Stimulated activated CD4-positive, alpha-beta T cell treated with anti-CD3 and anti-CD28 coated beads, TNF-alpha, amount 100 ng/mL, for 24 hours (primary cell): Measurements from ENCODE around the gene MX2.

Experiments
- DNase-seq, 3 experiments: peaks; one replicate each; pipeline ENCODE4 v3.0.0-alpha.2; 2020; ENCODE audit warnings: low read depth in 3 of 3

Gene MX2

DNA sequence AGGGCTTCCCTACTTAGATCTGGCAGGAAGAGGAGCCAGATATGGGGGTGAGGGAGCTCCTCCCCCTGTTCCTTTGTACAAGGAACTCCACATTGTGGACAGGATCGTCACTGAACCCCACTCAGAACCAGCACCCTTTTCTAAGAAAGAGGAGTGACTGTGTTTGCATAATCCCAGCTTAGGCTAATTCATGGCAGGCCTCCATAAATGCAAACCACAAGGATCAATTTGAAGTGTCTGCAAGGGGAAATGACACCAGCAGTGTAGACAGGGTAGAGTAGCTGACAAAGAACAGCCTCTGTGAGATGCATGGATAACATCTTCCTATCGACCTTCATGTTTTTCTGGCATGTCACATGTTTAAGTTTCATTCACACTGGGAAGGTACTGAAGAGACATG, 75.9 kb downstream of the MX2 start:
- DNase-seq: no peak

DNA sequence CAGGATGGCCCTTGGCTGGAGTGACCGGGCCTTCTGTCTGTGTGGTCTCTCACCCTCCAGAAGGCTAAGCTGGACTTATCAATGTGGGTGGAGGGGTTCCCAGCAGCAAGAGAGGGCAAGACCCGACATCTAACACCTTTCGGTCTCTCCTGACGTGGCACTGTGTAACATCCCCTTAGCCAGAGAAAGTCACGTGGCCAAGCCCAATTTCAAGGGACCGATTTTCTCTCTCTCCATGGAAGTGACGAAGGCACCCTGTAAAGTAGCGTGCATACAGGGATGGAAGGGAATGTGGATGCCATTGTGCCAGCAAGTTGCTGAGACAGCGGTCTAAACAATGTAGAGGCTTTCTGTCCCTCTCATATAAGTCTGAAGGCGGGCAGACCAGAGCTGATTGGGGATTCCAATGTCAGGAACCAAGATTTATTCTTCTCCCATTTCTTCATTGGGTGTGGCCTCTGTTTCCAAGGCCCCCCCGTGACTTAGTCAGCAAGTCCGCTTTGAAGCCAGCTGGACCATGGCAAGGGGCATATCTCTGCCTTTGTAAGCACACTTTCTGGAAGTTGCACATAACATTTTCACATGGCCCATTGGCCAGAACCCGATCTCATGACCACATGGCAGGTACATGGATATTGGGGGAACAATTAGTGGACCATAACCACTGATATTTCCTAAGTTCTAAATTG, 76.7 kb downstream of the MX2 start:
- DNase-seq: no peak

DNA sequence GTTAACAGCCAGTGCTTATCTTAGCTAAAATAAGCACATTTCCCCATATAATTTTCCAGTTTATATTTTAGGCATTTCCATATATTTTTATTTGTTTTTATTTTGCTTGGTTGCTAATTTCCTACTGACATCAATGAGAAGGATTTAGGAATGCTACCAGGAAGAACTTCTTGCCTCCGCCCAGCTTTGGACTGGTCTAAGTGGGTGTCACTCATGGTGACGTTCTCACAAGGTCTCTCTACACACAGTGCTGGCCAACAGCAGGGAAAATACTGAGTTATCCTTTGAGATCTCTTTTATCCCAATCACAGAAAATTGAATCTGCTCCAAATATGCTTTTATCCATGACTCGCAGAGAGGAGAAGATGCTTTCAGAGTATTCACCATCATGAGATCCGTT, 77.4 kb downstream of the MX2 start:
- DNase-seq: no peak

DNA sequence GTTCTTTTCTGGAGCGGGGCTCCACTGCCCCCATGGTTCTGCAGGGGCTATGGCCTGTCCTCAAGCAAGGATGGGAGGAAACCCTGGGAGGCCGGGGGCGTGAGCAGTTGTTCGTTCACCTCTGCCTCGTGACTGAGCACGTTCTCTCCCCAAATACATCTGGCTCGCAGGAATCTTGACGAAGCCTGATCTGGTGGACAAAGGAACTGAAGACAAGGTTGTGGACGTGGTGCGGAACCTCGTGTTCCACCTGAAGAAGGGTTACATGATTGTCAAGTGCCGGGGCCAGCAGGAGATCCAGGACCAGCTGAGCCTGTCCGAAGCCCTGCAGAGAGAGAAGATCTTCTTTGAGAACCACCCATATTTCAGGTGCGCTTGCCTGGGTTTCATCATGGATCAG, 79.7 kb downstream of the MX2 start:
- DNase-seq: no peak

DNA sequence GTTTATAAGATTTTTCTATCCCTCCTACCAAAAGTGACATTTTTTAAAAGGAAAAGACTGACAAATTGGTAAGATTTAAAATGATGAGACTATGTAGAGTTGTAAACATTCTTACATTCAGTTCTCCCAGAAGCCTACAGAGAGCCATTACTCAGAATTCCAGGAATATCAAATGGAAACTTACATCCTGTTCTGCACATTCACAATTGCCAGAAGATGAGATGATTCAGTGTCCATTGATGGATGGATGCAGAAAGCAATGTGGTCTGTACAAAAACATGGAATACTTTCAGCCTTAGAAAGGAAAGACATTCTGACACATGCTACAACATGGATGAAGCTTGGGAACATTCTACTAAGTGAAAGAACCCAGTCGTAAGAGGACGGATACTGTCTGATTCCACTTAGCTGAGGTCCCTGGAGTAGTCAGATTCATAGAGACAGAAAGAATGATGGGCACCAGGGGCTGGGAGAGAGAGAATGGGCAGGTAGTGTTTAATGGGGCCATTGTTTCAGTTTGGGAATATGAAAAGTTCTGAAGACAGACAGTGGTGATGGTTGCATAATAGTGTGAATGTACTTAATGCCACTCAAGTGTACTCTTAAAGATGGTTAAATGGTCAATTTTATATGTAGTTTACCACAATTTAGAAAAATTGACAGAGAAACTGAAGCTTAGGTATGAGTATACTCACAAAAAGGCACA, 80.8 kb downstream of the MX2 start:
- DNase-seq: no peak

DNA sequence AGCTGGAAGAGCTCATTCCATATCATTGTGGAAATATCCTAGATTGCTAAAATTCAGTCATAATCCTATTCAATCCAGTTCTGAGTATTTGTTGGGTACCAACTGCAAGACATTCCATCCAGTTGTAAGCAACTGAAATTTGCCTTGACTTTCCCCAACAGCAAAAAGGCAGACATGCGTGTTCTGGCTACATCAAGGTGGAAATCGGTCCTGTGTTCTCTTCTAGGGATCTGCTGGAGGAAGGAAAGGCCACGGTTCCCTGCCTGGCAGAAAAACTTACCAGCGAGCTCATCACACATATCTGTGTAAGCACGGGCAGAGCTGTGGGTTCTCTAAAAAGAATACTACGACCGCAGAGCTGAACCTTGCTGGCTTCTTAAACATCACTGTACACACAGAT, 81.7 kb downstream of the MX2 start:
- no peak for DNase-seq

DNA sequence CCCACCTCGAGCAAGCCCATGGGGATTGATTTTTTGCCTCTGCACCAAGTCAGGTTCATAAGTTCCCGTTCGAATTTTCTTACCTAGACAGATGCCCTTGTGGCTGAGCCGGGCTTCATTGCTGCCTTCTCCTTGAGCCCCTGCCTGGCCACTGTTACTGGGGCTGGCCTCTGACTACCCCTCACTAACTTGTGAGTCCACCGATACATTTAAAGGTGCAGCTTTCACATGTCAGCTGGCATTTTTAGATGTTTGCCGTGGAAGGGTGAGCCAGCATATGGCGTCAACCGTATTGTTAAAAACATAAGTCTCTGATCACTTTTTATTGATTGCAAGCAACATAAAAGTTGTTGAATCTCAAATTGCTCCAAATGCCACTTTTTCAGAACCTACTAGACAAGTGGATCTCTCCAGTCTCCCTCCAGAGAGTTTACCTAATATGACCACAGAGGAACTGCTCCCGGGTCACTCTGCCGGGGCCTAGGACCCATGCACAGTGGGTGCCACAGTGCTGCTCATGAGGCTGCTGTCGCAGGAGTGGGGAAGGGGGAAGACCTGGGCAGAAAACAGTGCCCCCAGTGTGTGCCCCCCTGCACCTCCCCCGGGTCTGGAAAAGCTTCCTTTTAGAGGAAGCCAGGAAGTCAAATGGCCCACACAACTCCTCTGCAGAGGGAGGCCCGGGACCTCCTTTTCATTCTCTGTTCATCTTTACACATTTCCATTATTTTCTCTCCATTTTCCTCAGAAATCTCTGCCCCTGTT, 83.1 kb downstream of the MX2 start:
- DNase-seq: no peak

DNA sequence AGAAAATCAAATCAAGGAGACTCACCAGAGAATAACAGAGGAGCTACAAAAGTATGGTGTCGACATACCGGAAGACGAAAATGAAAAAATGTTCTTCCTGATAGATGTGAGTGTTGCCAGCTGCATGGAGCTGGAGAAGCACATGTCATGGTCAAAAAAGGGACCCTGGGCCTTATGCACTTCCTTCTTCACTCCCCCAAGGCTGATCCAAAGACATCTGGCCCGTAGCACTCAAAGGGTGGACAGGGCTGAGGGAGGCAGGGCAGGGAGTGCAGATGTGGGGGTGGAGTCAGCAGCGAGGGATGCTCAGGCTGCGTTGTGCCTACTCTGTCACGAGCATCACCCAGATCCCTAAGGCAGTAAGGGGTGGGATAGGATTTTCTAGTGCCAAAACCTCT, 83.6 kb downstream of the MX2 start:
- DNase-seq: no peak

DNA sequence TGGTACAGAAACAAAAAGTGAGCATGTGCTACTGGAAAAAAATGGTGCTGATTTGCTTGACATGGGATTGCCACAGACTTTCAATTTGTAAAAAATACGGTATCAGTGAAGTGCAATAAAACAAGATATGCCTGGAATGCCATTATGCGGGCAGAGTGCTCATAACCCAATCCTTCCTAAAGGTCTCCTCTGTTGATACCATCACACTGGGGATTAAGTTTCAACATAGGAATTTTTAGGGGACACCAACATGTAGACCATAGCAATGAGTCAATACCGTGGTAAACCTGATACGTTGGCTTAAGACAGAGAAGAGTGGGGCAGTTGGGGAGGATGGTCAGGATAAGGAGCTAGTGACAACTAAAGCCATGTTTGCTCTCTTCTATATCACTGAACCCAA, 84.8 kb downstream of the MX2 start:
- DNase-seq: no peak

DNA sequence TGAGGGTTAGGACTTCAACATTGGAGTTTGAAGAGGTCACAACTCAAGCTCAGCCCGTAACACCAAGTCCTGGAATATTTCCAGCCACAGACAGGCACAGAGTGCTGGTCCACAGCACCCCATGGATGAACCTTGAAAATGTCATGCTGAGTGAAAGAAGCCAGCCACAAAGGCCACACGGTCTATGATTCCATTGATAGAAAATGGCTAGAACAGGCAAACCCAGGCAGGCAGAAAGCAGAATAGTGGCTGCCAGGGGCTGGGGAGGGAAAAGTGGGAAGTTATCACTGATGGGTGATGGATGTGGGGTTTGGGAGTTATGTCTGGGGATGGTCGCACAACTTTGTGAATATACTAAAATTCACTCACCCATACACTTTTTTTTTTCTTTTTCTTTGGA, 85.5 kb downstream of the MX2 start:
- no peak for DNase-seq

DNA sequence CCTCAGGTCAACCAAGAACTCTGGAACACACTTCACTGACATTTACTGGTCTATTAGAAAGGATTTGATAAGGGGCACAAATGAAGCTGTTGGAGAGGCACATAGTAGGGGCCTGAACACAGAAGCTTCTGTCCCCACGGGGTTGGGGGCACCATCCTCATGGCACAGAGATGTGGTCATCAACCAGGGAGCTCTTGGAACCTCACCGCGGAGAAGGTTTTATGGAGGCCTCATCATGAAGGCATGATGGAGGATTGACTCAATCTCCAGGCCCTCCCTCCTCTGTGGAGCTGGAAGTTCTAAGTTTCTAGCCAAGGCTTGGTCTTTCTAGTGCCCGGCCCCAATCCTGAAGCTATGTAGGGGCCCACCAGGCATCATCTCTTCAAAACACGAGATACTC, 87.8 kb downstream of the MX2 start:
- no peak for DNase-seq

DNA sequence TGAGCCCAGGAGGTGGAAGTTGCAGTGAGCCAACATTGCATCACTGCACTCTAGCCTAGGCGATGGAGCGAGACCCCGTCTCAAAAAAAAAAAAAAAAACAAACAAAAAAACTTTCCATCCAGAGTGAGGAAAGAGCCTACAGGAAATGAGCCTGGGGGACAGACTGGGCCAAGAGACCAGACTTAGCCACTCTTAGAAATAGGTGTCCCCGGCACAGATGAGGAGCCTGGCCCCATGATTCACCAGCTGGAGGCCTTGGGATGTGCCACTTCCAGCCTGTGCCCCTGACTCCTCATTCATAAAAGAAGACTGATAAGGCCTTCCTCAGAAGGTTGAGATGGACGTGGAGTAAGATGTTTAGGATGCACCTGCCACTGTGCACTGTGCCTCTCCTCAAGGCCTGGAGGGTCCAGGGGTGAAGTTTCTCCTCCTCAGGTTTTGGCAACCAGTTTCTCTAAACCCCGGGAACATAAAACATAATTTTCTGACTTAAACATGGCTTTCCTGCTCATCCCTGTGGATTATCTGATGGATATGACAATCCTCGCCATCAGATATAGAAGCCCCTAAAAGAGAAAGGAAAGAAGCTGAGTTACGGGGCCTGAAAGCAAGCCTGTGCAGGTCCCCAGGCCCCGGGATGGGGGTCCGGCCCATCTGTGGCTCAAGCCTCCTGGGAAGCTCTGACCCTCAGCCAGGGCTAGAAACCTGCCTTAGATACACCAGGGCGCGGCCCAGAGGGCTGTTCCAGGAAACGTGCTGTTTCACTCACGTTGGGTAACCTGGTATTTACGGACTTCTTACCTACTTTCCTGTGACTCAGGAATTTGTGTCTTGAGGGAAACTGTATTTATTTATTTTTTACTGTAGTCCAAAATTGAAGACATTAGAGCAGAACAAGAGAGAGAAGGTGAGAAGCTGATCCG, 90.2 kb downstream of the MX2 start:
- DNase-seq: no peak

DNA sequence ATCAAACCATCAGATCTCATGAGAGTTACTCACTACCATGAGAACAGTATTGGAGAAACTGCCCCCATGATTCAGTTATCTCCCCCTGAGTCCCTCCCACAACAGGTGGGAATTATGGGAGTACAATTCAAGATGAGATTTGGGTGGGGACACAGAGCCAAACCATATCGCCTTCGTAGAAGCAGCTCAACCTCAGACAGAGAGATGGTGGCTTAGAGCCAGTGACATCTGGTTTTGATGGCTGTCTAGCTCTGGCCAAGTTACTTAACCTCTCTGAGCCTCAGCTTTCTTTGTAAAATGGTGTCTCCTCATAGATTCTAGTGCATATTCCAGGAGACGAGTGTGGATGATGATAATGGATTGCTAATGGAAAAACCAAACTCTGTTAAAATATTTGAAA, 91.4 kb downstream of the MX2 start:
- DNase-seq: no peak

DNA sequence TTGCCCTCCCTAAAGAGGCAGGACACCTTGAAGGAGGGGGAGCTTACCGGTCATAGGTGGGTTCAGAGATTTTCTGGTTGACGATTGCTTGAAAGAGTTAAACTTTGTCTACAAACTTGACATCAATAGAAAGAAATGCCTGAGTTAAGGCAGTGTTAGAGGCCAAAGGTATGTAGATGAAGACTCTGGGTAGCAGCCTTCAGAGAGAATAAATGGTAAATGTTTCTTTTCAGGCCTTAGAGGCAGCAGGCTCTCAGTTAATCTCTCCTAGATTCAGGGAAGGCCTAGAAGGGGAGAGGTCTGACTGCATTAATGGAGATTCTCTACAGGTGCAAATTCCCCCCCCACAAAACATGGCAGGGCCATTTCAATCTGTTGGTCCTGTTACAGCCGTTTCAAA, 91.9 kb downstream of the MX2 start:
- no peak for DNase-seq

DNA sequence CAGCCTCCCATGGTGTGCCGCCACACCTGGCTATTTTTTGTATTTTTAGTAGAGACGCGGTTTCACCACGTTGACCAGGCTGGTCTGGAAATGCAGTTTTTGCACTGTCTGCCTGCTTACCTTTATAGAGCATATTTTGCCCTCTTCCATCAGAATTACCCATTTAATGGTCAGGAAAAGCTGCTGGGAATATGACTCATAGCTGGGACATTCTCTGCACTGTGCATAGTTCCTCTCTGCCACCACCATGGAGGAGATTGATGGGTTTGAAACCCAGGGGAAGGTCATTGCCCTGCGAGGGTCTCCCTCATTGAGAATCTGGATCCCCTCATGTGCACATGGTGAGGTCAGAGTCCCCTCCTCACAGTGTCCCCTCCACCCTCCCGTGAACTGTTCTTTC, 96.3 kb downstream of the MX2 start:
- no peak for DNase-seq

DNA sequence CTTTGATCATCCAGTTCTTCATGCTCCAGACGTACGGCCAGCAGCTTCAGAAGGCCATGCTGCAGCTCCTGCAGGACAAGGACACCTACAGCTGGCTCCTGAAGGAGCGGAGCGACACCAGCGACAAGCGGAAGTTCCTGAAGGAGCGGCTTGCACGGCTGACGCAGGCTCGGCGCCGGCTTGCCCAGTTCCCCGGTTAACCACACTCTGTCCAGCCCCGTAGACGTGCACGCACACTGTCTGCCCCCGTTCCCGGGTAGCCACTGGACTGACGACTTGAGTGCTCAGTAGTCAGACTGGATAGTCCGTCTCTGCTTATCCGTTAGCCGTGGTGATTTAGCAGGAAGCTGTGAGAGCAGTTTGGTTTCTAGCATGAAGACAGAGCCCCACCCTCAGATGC, 96.7 kb downstream of the MX2 start:
- DNase-seq: no peak
